Astrocyte of the hippocampus (primary cell): ENCODE measurements around the gene SCG2.

ENCODE experiments used
- DNase-seq: peaks from one replicate; pipeline ENCODE4 v3.0.0; 2011; ENCODE audit warnings: low read depth, low spot score

SCG2 gene

GRCh38 chr2:223601932-223602666, at the start of gene SCG2:
Gene SCG2, minus strand, starts transcription at chr2:223602361. Its CDS starts 3,079 bp downstream, at chr2:223599282.
- peak; percentile 97 for DNase-seq

- DNase-seq, result peak; percentile 60
These were observed 47.7 kb upstream of the SCG2 start for GRCh38 chr2:223649554-223650533.

GRCh38 chr2:223648755-223649154, 46.6 kb upstream of the SCG2 start:
- no peak for DNase-seq

- DNase-seq, result no peak
These were observed 45.2 kb upstream of the SCG2 start for GRCh38 chr2:223647258-223647952.

GRCh38 chr2:223644136-223644535, 42.0 kb upstream of the SCG2 start:
- no peak for DNase-seq

GRCh38 chr2:223643309-223643708, 41.1 kb upstream of the SCG2 start:
- DNase-seq, result peak; percentile 45

GRCh38 chr2:223642506-223642905, 40.3 kb upstream of the SCG2 start:
- DNase-seq, result no peak

- no peak for DNase-seq
These were observed 38.9 kb upstream of the SCG2 start for GRCh38 chr2:223641082-223641481.

- DNase-seq, result no peak
These were observed 32.9 kb upstream of the SCG2 start for GRCh38 chr2:223635080-223635479.

GRCh38 chr2:223634238-223634637, 32.1 kb upstream of the SCG2 start:
- DNase-seq, result no peak

- DNase-seq, result no peak
These were observed 31.5 kb upstream of the SCG2 start for GRCh38 chr2:223633656-223634055.

GRCh38 chr2:223632826-223633225, 30.7 kb upstream of the SCG2 start:
- DNase-seq, result no peak

- peak; percentile 91 for DNase-seq
These were observed 24.6 kb upstream of the SCG2 start for GRCh38 chr2:223626716-223627115.

GRCh38 chr2:223625652-223626051, 23.5 kb upstream of the SCG2 start:
- DNase-seq, result peak; percentile 17

- peak; percentile 32 for DNase-seq
These were observed 19.7 kb upstream of the SCG2 start for GRCh38 chr2:223621901-223622300.

- DNase-seq, result no peak
These were observed 17.4 kb upstream of the SCG2 start for GRCh38 chr2:223619486-223620129.

GRCh38 chr2:223618172-223619035, 16.2 kb upstream of the SCG2 start:
- peak; percentile 27 for DNase-seq

GRCh38 chr2:223614534-223614933, 12.4 kb upstream of the SCG2 start:
- no peak for DNase-seq

GRCh38 chr2:223613017-223613950, 11.1 kb upstream of the SCG2 start:
- DNase-seq, result peak; percentile 98
